ENCODE results near the gene B3GAT1.

- TF ChIP-seq POLR2A (IDR thresholded peaks at IDR 0.05; ENCODE audit: low read length), result no peak
- TF ChIP-seq GATA1 (IDR thresholded peaks at IDR 0.05; ENCODE audit: low read depth, low read length), result no peak
These were observed 43.5 kb upstream of the B3GAT1 start for GRCh38 chr11:134455516-134455915.

Data from erythroblast (primary cell).